ENCODE results near the gene ANKRD63. TPM values are rescaled to one million over a fixed set of nuclear protein-coding genes. Genes with fewer than 3 reads are reported as not detected.
A peak's percentile ranks its signal among the peaks of the same experiment; 100 is the strongest.

Gene ANKRD63
- total and polyA plus RNA-seq, 2 donors, result not detected

DNA sequence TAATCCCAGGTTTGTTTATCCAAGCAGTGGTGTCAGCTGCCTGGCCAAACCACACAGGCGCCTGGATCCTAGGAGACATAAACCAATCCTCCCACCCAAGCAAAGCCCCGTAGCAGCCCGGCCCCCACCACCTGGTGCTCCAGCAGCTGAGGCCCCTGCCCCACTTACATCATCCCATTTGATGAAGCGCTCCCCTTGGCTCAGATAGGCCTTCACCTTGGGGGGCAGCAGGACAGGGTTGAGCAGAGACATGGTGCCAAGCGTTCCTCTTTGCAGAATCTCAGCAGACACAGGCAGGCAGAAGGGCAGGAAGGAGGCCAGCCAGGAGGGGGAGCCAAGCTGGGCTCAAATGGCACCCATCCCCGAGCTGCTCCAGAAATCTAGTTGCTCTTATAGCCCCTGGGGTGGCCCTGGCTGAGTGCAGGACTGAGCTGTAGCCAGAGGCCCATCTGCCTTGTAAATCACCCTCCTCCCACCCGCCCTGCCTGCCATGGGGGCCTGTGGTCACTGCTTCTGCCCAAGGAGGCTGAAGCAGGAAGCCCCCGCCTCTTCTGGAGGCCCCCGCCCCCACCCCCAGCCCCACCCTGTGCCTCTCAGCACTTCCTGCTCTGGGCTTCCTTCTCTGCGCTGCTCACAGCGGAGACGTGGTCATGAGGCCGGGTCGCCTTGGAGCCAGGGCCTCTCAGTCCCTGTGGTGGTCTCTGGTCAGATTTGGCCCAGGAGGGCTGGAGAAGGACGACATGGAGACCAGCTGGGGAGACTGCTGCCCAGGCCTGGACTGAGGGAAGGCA, 24.8 kb upstream of the ANKRD63 start, which contains the start of gene PLCB2:
Gene PLCB2 (minus strand): TSS at position 515 of the 791 bp plus-strand sequence. CDS start 263 bp downstream, at position 252.
- WGBS, result 6% methylated on average over 15 of the region's 15 CpGs
- DNase-seq (ENCODE audit: low read depth in 6 of 9, low spot score in 9 of 9), result peak; percentile 42 to 88 (median 67)
- peak within 1 kb of the TSS; percentile 94 to 96 for H3K27ac ChIP-seq (ENCODE audit: low read depth in 1 of 2, low read length in 1 of 2)
- H3K9me3 ChIP-seq (ENCODE audit: control insufficient read depth in 2 of 2, insufficient read depth in 1 of 2, low read length in 1 of 2), result no peaks in the 10 kb centered on the region
- H3K36me3 ChIP-seq (ENCODE audit: control insufficient read depth in 2 of 2, insufficient read depth in 2 of 2, low read length in 1 of 2), result peaks cover 2 to 5% of the 10 kb centered on the region in 2 donors
- H3K4me1 ChIP-seq (ENCODE audit: control insufficient read depth in 2 of 2, insufficient read depth in 2 of 2, low read length in 2 of 2), result peaks cover 6 to 49% of the 10 kb centered on the region in 2 donors
- peaks cover 0 to 7% of the 10 kb centered on the region in 2 donors for H3K27me3 ChIP-seq (ENCODE audit: control insufficient read depth in 2 of 2, insufficient read depth in 1 of 2, low read length in 1 of 2)
- peak within 1 kb of the TSS; percentile 52 to 72 for H3K4me3 ChIP-seq (ENCODE audit: low read length in 2 of 2)

DNA sequence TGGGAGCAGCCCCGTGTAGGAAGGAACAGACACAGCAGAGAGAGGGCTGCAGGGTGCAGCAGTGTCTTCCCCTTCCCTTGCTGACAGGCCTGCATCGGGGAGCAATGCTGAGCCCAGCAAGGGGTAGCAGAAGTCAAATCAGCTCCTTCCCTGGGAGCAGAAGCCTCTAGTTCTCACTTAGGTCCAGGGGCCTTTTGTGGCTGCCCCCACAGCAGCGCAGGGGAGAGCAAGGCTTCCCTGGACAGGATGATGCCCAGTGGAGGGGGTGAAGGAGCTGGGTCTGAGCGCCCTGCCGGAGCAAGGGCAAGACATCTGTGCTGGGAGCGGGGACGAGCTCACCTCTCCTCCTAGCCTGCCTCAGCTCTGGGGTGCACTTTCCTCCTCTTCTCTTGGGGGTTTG, 24.0 kb upstream of the ANKRD63 start:
- DNase-seq (ENCODE audit: low read depth in 6 of 9, low spot score in 9 of 9), result peak in 1 of 9 donors; percentile 56
- H3K27me3 ChIP-seq (ENCODE audit: control insufficient read depth in 2 of 2, insufficient read depth in 1 of 2, low read length in 1 of 2), result peaks cover 0 to 7% of the 10 kb centered on the region in 2 donors
- H3K4me3 ChIP-seq (ENCODE audit: low read length in 2 of 2), result peak overlapping the region; percentile 52 to 72
- peak overlapping the region; percentile 86 to 96 for H3K27ac ChIP-seq (ENCODE audit: low read depth in 1 of 2, low read length in 1 of 2)
- WGBS, result 22% methylated on average over 7 of the region's 7 CpGs
- no peaks in the 10 kb centered on the region for H3K9me3 ChIP-seq (ENCODE audit: control insufficient read depth in 2 of 2, insufficient read depth in 1 of 2, low read length in 1 of 2)
- peaks cover 10 to 12% of the 10 kb centered on the region in 2 donors for H3K36me3 ChIP-seq (ENCODE audit: control insufficient read depth in 2 of 2, insufficient read depth in 2 of 2, low read length in 1 of 2)
- H3K4me1 ChIP-seq (ENCODE audit: control insufficient read depth in 2 of 2, insufficient read depth in 2 of 2, low read length in 2 of 2), result peaks cover 6 to 49% of the 10 kb centered on the region in 2 donors

DNA sequence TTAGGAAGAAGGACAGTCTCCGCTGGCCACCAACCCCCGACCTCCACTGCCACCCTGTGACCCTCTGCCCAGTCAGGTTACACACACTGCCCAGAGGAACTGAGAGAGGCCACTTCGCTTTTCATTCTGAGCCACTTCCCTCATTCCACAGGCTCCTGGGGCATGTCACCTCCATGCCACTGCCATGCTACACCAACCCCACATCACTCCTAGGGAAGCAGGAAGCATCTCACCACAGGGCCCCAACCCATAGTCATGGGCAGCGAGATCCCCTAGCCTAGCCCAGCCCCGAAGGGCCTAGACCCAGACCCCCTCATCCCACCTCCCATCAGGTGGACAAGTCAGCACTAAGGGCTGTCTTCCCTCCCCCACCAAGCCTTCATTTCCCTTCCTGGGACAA, 23.5 kb upstream of the ANKRD63 start:
- Histone ChIP-seq H3K36me3 (ENCODE audit: control insufficient read depth in 2 of 2, insufficient read depth in 2 of 2, low read length in 1 of 2) (peaks cover 15 to 18% of the 10 kb centered on the region in 2 donors), H3K4me1 (ENCODE audit: control insufficient read depth in 2 of 2, insufficient read depth in 2 of 2, low read length in 2 of 2) (peaks cover 6 to 51% of the 10 kb centered on the region in 2 donors), H3K4me3 (ENCODE audit: low read length in 2 of 2) (peak overlapping the region; percentile 52 to 72), H3K27me3 (ENCODE audit: control insufficient read depth in 2 of 2, insufficient read depth in 1 of 2, low read length in 1 of 2) (peaks cover 0 to 5% of the 10 kb centered on the region in 2 donors), H3K27ac (ENCODE audit: low read depth in 1 of 2, low read length in 1 of 2) (peak overlapping the region in 1 of 2 donors; percentile 96), H3K9me3 (ENCODE audit: control insufficient read depth in 2 of 2, insufficient read depth in 1 of 2, low read length in 1 of 2) (no peaks in the 10 kb centered on the region)
- DNase-seq (ENCODE audit: low read depth in 6 of 9, low spot score in 9 of 9), result no peak
- WGBS, result 54% methylated on average over 5 of the region's 5 CpGs

DNA sequence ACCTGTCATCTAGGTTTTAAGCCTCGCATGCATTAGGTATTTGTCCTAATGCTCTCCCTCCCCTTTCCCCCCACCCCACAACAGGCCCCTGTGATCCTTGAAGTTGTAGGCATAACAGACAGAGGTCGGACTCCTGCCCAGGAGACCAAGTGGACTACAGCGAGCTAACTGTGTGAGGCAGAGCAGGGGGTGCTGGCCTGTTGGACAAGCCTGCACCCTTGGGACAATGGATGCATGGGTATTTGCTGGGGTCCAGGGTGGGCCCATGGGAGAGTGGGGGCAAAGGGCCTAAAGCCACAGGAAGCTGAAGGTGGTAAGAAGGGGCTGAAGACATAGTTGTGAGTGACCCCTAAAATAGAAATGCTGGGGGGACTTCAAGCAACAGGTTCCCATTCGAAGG, 22.4 kb upstream of the ANKRD63 start:
- H3K27ac ChIP-seq (ENCODE audit: low read depth in 1 of 2, low read length in 1 of 2), result no peak overlapping the region
- WGBS, result 96% methylated on average over 4 of the region's 4 CpGs
- H3K9me3 ChIP-seq (ENCODE audit: control insufficient read depth in 2 of 2, insufficient read depth in 1 of 2, low read length in 1 of 2), result peaks cover 0 to 4% of the 10 kb centered on the region in 2 donors
- H3K27me3 ChIP-seq (ENCODE audit: control insufficient read depth in 2 of 2, insufficient read depth in 1 of 2, low read length in 1 of 2), result no peaks in the 10 kb centered on the region
- no peak overlapping the region for H3K4me3 ChIP-seq (ENCODE audit: low read length in 2 of 2)
- peaks cover 6 to 51% of the 10 kb centered on the region in 2 donors for H3K4me1 ChIP-seq (ENCODE audit: control insufficient read depth in 2 of 2, insufficient read depth in 2 of 2, low read length in 2 of 2)
- DNase-seq (ENCODE audit: low read depth in 6 of 9, low spot score in 9 of 9), result no peak
- peaks cover 23 to 26% of the 10 kb centered on the region in 2 donors for H3K36me3 ChIP-seq (ENCODE audit: control insufficient read depth in 2 of 2, insufficient read depth in 2 of 2, low read length in 1 of 2)

DNA sequence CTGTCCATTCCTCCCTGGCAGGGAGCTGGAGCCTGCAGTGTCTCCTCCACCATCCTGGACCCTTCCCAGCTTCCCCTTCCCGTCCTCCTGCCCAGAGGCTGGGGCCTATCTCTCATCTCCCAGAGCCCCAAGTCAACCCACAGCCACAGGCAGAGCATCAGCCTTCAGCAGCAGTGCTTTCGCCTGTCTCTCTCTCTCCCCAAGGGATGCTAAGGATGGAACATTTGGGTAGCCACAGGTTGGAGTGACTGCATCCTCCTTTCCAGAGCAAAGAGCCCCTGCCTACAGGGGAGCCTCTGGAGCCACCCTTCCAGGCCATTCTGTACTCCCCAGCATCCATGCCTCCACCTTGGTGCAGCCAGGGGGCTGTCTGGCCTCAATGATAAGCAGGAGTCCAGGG, 20.7 kb upstream of the ANKRD63 start:
- peaks cover 0 to 8% of the 10 kb centered on the region in 2 donors for H3K9me3 ChIP-seq (ENCODE audit: control insufficient read depth in 2 of 2, insufficient read depth in 1 of 2, low read length in 1 of 2)
- H3K4me3 ChIP-seq (ENCODE audit: low read length in 2 of 2), result no peak overlapping the region
- DNase-seq (ENCODE audit: low read depth in 6 of 9, low spot score in 9 of 9), result no peak
- peaks cover 29 to 30% of the 10 kb centered on the region in 2 donors for H3K36me3 ChIP-seq (ENCODE audit: control insufficient read depth in 2 of 2, insufficient read depth in 2 of 2, low read length in 1 of 2)
- 94% methylated on average over 2 of the region's 2 CpGs for WGBS
- peaks cover 2 to 35% of the 10 kb centered on the region in 2 donors for H3K4me1 ChIP-seq (ENCODE audit: control insufficient read depth in 2 of 2, insufficient read depth in 2 of 2, low read length in 2 of 2)
- no peaks in the 10 kb centered on the region for H3K27me3 ChIP-seq (ENCODE audit: control insufficient read depth in 2 of 2, insufficient read depth in 1 of 2, low read length in 1 of 2)
- H3K27ac ChIP-seq (ENCODE audit: low read depth in 1 of 2, low read length in 1 of 2), result no peak overlapping the region

DNA sequence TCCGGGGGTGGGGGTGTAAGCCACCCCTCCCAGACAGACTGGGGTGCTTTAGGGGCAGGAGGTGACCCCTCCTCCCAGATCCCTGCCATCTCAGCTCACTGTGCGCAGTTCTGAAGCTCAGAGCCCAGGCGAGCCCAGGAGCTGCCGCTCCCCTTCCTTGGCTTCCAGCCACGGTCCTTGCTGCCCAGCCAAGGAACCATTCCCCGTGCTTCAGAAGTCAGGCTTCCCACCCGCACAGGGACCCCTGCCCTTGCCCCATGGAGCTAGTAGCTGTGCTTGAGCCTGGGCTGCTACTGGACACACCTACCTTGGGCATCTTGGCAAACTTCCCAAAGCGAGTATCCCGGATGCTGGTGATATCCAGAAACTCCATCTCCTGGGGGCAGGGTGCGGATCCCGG, 20.1 kb upstream of the ANKRD63 start:
- Histone ChIP-seq H3K36me3 (ENCODE audit: control insufficient read depth in 2 of 2, insufficient read depth in 2 of 2, low read length in 1 of 2) (peaks cover 35 to 36% of the 10 kb centered on the region in 2 donors), H3K4me3 (ENCODE audit: low read length in 2 of 2) (no peak overlapping the region), H3K9me3 (ENCODE audit: control insufficient read depth in 2 of 2, insufficient read depth in 1 of 2, low read length in 1 of 2) (peaks cover 0 to 8% of the 10 kb centered on the region in 2 donors), H3K27ac (ENCODE audit: low read depth in 1 of 2, low read length in 1 of 2) (no peak overlapping the region), H3K4me1 (ENCODE audit: control insufficient read depth in 2 of 2, insufficient read depth in 2 of 2, low read length in 2 of 2) (peaks cover 0 to 29% of the 10 kb centered on the region in 2 donors), H3K27me3 (ENCODE audit: control insufficient read depth in 2 of 2, insufficient read depth in 1 of 2, low read length in 1 of 2) (no peaks in the 10 kb centered on the region)
- WGBS, result 84% methylated on average over 11 of the region's 11 CpGs
- no peak for DNase-seq (ENCODE audit: low read depth in 6 of 9, low spot score in 9 of 9)

DNA sequence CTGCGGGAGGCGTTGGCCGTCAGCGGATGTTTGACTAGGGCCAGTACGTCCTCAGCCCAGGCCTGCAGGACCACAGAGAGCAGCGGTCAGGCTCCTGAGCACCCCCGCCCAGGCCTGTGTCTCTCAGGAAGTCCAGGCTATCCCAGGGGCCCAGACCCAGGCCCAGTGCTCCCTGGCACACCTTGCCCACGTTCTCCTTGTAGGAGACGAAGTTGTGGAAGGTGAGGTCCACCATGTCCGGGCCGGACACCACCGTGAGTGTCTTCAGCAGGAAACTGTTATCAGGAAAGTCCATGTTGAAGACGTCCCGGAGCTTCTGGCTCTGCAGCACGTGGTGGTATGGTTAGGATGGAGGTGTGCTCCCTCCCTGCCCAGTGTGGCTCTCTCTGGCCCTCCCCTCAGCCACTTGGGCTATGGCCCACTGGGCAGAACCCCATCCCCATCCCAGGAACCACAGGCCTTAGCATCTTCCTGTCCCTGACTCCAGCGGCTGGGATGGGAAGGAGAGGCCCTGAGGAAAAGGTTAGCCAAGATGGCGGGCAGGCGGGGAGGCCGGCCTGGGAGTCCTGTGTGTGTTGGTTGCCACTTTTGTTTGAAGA, 19.5 kb upstream of the ANKRD63 start:
- H3K9me3 ChIP-seq (ENCODE audit: control insufficient read depth in 2 of 2, insufficient read depth in 1 of 2, low read length in 1 of 2), result peaks cover 0 to 8% of the 10 kb centered on the region in 2 donors
- WGBS, result 98% methylated on average over 19 of the region's 19 CpGs
- no peak for DNase-seq (ENCODE audit: low read depth in 6 of 9, low spot score in 9 of 9)
- H3K27ac ChIP-seq (ENCODE audit: low read depth in 1 of 2, low read length in 1 of 2), result no peak overlapping the region
- peaks cover 0 to 25% of the 10 kb centered on the region in 2 donors for H3K4me1 ChIP-seq (ENCODE audit: control insufficient read depth in 2 of 2, insufficient read depth in 2 of 2, low read length in 2 of 2)
- no peaks in the 10 kb centered on the region for H3K27me3 ChIP-seq (ENCODE audit: control insufficient read depth in 2 of 2, insufficient read depth in 1 of 2, low read length in 1 of 2)
- H3K36me3 ChIP-seq (ENCODE audit: control insufficient read depth in 2 of 2, insufficient read depth in 2 of 2, low read length in 1 of 2), result peaks cover 37% of the 10 kb centered on the region in 2 donors
- no peak overlapping the region for H3K4me3 ChIP-seq (ENCODE audit: low read length in 2 of 2)

DNA sequence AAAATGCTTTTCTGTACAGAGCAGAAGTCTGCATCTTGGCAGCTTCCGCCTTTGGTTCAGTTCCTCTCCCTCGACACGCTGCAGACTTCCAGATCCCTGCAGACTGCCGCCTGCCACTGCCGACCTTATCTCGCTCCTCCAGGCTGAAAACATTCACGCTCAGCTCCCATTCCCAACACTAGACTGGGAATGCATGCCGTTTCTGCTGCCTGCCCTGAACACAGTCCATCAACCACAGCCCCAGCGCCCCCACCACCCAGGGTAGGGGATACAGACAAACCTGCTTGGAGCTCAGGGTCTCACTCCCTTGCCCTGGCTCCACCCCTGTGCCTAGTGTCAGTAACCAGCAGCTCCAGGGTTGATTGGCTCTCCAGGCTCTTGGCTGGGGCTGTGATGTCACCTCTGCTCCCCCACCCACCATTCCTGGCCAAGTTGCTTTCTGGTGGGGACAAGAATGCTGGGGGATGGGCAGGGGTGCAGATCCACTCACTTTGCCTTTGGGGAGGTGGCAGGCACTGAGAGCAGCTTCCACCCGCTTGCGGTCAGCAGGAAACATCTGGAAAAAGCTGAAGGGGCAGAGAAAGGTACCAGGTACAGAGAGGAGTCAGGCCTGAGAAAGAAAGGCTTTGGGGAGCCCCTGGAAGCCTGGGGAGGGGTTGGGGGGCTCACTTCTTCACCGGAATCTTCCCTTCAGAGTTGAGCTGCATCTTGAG, 18.8 kb upstream of the ANKRD63 start:
- Histone ChIP-seq H3K4me3 (ENCODE audit: low read length in 2 of 2) (no peak overlapping the region), H3K36me3 (ENCODE audit: control insufficient read depth in 2 of 2, insufficient read depth in 2 of 2, low read length in 1 of 2) (peaks cover 37% of the 10 kb centered on the region in 2 donors), H3K9me3 (ENCODE audit: control insufficient read depth in 2 of 2, insufficient read depth in 1 of 2, low read length in 1 of 2) (peaks cover 0 to 8% of the 10 kb centered on the region in 2 donors), H3K4me1 (ENCODE audit: control insufficient read depth in 2 of 2, insufficient read depth in 2 of 2, low read length in 2 of 2) (peaks cover 0 to 17% of the 10 kb centered on the region in 2 donors), H3K27ac (ENCODE audit: low read depth in 1 of 2, low read length in 1 of 2) (no peak overlapping the region), H3K27me3 (ENCODE audit: control insufficient read depth in 2 of 2, insufficient read depth in 1 of 2, low read length in 1 of 2) (no peaks in the 10 kb centered on the region)
- 86% methylated on average over 12 of the region's 12 CpGs for WGBS
- no peak for DNase-seq (ENCODE audit: low read depth in 6 of 9, low spot score in 9 of 9)

Data from thymus (tissue), 11 donors.